NB4 (cell line): ENCODE results near the gene CFP.

Experiments used
- POLR2A ChIP-seq: IDR thresholded peaks from 2 replicates; pipeline ENCODE4 v1.6.1; 2011; ENCODE audit warnings: mild to moderate bottlenecking; ENCODE audit not compliant: insufficient read length; ENCODE audit errors: extremely low read depth
- TF ChIP-seq, protein P1 (sequence below): IDR thresholded peaks from one replicate; pipeline ENCODE4 v1.5.1; 2012; ENCODE audit warnings: low read depth, low read length

DNA sequence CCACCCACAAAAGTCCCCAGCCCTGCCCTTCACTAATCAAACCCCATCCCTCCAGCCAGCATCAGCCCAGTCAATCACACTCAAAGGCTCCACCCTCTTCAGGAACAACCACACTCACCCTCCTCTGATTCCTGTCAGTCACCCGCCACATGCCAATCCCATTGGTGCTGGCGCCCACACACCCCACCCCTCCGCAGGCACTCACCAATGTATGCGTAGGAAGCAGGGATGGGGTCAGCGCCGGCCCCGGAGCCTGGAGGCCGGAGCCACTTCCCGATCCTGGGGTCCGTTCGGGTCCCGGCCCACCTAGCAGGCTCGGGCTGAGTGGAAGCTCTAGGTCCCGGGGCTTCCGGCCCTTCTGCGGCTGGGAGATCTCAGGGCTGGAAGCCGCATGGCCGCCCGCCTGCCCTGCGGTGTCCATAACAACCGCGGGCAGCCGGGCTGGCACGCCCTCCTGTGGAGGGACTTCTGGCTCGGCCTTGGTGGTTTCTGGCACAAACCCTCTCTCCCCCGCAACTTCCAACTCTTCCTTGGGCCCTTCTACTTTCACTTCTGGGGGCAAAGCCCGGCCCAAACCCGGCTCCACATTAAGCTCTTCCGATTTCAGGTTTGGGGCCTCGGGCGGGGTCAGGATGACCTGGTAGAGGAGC, 7.9 kb upstream of the CFP start:
- TF ChIP-seq, protein P1, sequence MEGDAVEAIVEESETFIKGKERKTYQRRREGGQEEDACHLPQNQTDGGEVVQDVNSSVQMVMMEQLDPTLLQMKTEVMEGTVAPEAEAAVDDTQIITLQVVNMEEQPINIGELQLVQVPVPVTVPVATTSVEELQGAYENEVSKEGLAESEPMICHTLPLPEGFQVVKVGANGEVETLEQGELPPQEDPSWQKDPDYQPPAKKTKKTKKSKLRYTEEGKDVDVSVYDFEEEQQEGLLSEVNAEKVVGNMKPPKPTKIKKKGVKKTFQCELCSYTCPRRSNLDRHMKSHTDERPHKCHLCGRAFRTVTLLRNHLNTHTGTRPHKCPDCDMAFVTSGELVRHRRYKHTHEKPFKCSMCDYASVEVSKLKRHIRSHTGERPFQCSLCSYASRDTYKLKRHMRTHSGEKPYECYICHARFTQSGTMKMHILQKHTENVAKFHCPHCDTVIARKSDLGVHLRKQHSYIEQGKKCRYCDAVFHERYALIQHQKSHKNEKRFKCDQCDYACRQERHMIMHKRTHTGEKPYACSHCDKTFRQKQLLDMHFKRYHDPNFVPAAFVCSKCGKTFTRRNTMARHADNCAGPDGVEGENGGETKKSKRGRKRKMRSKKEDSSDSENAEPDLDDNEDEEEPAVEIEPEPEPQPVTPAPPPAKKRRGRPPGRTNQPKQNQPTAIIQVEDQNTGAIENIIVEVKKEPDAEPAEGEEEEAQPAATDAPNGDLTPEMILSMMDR, result no peak
- TF ChIP-seq POLR2A, result no peak
